NT2/D1 (cell line): ENCODE measurements around the gene SH3BGR.

Source experiments
- YY1 ChIP-seq: IDR thresholded peaks from 2 replicates; pipeline ENCODE4 v1.6.1; 2011; ENCODE audit not compliant: insufficient read length, insufficient read depth
- ZNF274 ChIP-seq: IDR thresholded peaks from 2 replicates; pipeline ENCODE4 v1.6.1; 2011; ENCODE audit warnings: mild to moderate bottlenecking, low read depth, low read length

GRCh38 chr21:39454949-39455668, 3.3 kb downstream of the SH3BGR start:
- no peak for TF ChIP-seq YY1
- no peak for TF ChIP-seq ZNF274
